CD4-positive, CD25-positive, alpha-beta regulatory T cell (primary cell): ENCODE results near the gene MYH9. TPM values are rescaled to one million over a fixed set of nuclear protein-coding genes. Genes with fewer than 3 reads are reported as not detected.

Experiments
- ATAC-seq, 2 donors: fragments of 150-1000 bp; cut with Tn5 transposase; one replicate each; pipeline ENCODE4 v1.10.0; 2021; ENCODE audit warnings: low read depth in 2 of 2, moderate number of reproducible peaks in 2 of 2, moderate library complexity in 1 of 2
- DNase-seq, 3 donors: peaks; one replicate each; pipeline versions ENCODE4 v3.0.0 to v3.0.0-alpha.2; 2012 to 2022; ENCODE audit warnings: mixed read lengths in 1 of 3
- H3K27ac ChIP-seq: one replicate; pipeline ENCODE4 v1.7.0; 2013; ENCODE audit warnings: mild to moderate bottlenecking, low read length; ENCODE audit not compliant: insufficient read depth, poor library complexity, severe bottlenecking
- H3K27me3 ChIP-seq: one replicate; pipeline ENCODE4 v1.7.0; 2013; ENCODE audit warnings: low read length; ENCODE audit not compliant: control insufficient read depth, insufficient read depth
- H3K36me3 ChIP-seq: one replicate; pipeline ENCODE4 v1.7.0; 2013; ENCODE audit warnings: mild to moderate bottlenecking, low read length, moderate library complexity; ENCODE audit not compliant: control insufficient read depth, insufficient read depth
- H3K4me1 ChIP-seq: 2 replicates; pipeline ENCODE4 v1.7.0; 2013; ENCODE audit warnings: mild to moderate bottlenecking, low read length; ENCODE audit not compliant: insufficient read depth, control insufficient read depth, poor library complexity, severe bottlenecking
- H3K4me3 ChIP-seq: one replicate; pipeline ENCODE4 v1.7.0; 2013; ENCODE audit warnings: low read depth, mild to moderate bottlenecking, low read length, moderate library complexity
- H3K9me3 ChIP-seq, 2 experiments: 1 replicate in 1 of 2; 2 replicates in 1 of 2; pipeline ENCODE4 v1.7.0; 2013; ENCODE audit warnings: low read length in 2 of 2, mild to moderate bottlenecking in 1 of 2, moderate library complexity in 1 of 2; ENCODE audit not compliant: control insufficient read depth in 2 of 2
- H3K27ac Mint-ChIP-seq, 3 donors: one replicate each; pipeline ENCODE4 v1.8.0; 2020 to 2022; ENCODE audit warnings: mild to moderate bottlenecking in 3 of 3, mixed read lengths in 3 of 3, moderate library complexity in 2 of 3
- H3K27me3 Mint-ChIP-seq: one replicate; pipeline ENCODE4 v1.8.0; 2022; ENCODE audit warnings: mild to moderate bottlenecking, mixed read lengths
- H3K36me3 Mint-ChIP-seq: one replicate; pipeline ENCODE4 v1.8.0; 2020; ENCODE audit warnings: mixed read lengths
- H3K4me1 Mint-ChIP-seq, 4 donors: one replicate each; pipeline ENCODE4 v1.8.0; 2020 to 2022; ENCODE audit warnings: mixed read lengths in 4 of 4, mild to moderate bottlenecking in 1 of 4
- H3K4me3 Mint-ChIP-seq, 4 donors: one replicate each; pipeline ENCODE4 v1.8.0; 2020 to 2022; ENCODE audit warnings: mild to moderate bottlenecking in 4 of 4, mixed read lengths in 4 of 4, moderate library complexity in 3 of 4
- H3K9me3 Mint-ChIP-seq, 7 donors: one replicate each; pipeline ENCODE4 v1.8.0; 2020 to 2022; ENCODE audit warnings: mixed read lengths in 7 of 7, mild to moderate bottlenecking in 3 of 7, moderate library complexity in 2 of 7
- polyA plus RNA-seq, 4 donors: library from polyadenylated mRNA; unstranded; fragments of 300-500 nt; fragmentation: Illumina TruSeq; gene quantifications; one replicate each; pipeline ENCODE4 v1.2.3, GENCODE V29; 2021
- total RNA-seq: library from RNA; stranded (reverse); gene quantifications from one replicate; pipeline ENCODE4 v1.2.3, GENCODE V29; 2022

The MYH9 gene
- total and polyA plus RNA-seq, 5 donors from 2014 or later: 80.0 to 1,341 (median 98.1) TPM

- Mint-ChIP-seq H3K36me3 (peaks cover 41% of the 10 kb centered on the region), H3K27me3 (peaks cover 11% of the 10 kb centered on the region), H3K4me3 (peak overlapping the region in 1 of 4 donors; percentile 67), H3K27ac (peak overlapping the region in 2 of 3 donors; percentile 61 to 92), H3K9me3 (peaks cover 0 to 5% (median 0%) of the 10 kb centered on the region in 7 donors), H3K4me1 (peaks cover 0 to 44% (median 20%) of the 10 kb centered on the region in 4 donors)
- H3K4me1 ChIP-seq: peaks cover 23% of the 10 kb centered on the region
- no peaks in the 10 kb centered on the region for H3K9me3 ChIP-seq
- no peak overlapping the region for H3K4me3 ChIP-seq
- DNase-seq (no peak), ATAC-seq (no peak)
- H3K36me3 ChIP-seq: peaks cover 83% of the 10 kb centered on the region
- no peaks in the 10 kb centered on the region for H3K27me3 ChIP-seq
- H3K27ac ChIP-seq: no peak overlapping the region
These were observed 99.0 kb downstream of the MYH9 start for GRCh38 chr22:36288571-36289405.

GRCh38 chr22:36287881-36288515 is 99.8 kb downstream of the MYH9 start:
- Histone ChIP-seq H3K27me3 (no peaks in the 10 kb centered on the region), H3K4me1 (peaks cover 19% of the 10 kb centered on the region), H3K27ac (peak overlapping the region; percentile 14), H3K9me3 (no peaks in the 10 kb centered on the region), H3K36me3 (peaks cover 83% of the 10 kb centered on the region), H3K4me3 (no peak overlapping the region)
- Mint-ChIP-seq H3K36me3 (peaks cover 42% of the 10 kb centered on the region), H3K27ac (peak overlapping the region in 1 of 3 donors; percentile 83), H3K27me3 (peaks cover 11% of the 10 kb centered on the region), H3K9me3 (peaks cover 0 to 5% (median 0%) of the 10 kb centered on the region in 7 donors), H3K4me1 (peaks cover 0 to 44% (median 20%) of the 10 kb centered on the region in 4 donors), H3K4me3 (peak overlapping the region in 1 of 4 donors; percentile 33)
- no peak for ATAC-seq
- no peak for DNase-seq

GRCh38 chr22:36286096-36286957 is 101.4 kb downstream of the MYH9 start:
- DNase-seq (peak; percentile 40 to 68 (median 55)), ATAC-seq (peak; percentile 58 to 70)
- Histone ChIP-seq H3K27me3 (no peaks in the 10 kb centered on the region), H3K36me3 (peaks cover 84% of the 10 kb centered on the region), H3K4me3 (no peak overlapping the region), H3K27ac (peak overlapping the region; percentile 43), H3K9me3 (no peaks in the 10 kb centered on the region), H3K4me1 (peaks cover 13% of the 10 kb centered on the region)
- H3K27ac Mint-ChIP-seq: peak overlapping the region; percentile 38 to 89 (median 46)
- H3K4me1 Mint-ChIP-seq: peaks cover 0 to 34% (median 16%) of the 10 kb centered on the region in 4 donors
- H3K9me3 Mint-ChIP-seq: peaks cover 0 to 5% (median 0%) of the 10 kb centered on the region in 7 donors
- peaks cover 11% of the 10 kb centered on the region for H3K27me3 Mint-ChIP-seq
- H3K4me3 Mint-ChIP-seq: peak overlapping the region in 1 of 4 donors; percentile 76
- H3K36me3 Mint-ChIP-seq: peaks cover 32% of the 10 kb centered on the region

- DNase-seq (no peak), ATAC-seq (no peak)
- Mint-ChIP-seq H3K4me1 (peaks cover 0 to 31% (median 16%) of the 10 kb centered on the region in 4 donors), H3K9me3 (peaks cover 0 to 5% (median 0%) of the 10 kb centered on the region in 7 donors), H3K27me3 (peaks cover 11% of the 10 kb centered on the region), H3K27ac (no peak overlapping the region), H3K4me3 (no peak overlapping the region), H3K36me3 (peaks cover 36% of the 10 kb centered on the region)
- Histone ChIP-seq H3K36me3 (peaks cover 89% of the 10 kb centered on the region), H3K27ac (peak overlapping the region; percentile 14), H3K9me3 (no peaks in the 10 kb centered on the region), H3K27me3 (no peaks in the 10 kb centered on the region), H3K4me3 (no peak overlapping the region), H3K4me1 (peaks cover 13% of the 10 kb centered on the region)
These were observed 102.2 kb downstream of the MYH9 start for GRCh38 chr22:36285545-36285944.

- DNase-seq (no peak), ATAC-seq (no peak)
- H3K36me3 Mint-ChIP-seq: peaks cover 35% of the 10 kb centered on the region
- peaks cover 0 to 4% (median 0%) of the 10 kb centered on the region in 7 donors for H3K9me3 Mint-ChIP-seq
- Histone ChIP-seq H3K4me3 (no peak overlapping the region), H3K9me3 (no peaks in the 10 kb centered on the region), H3K27ac (no peak overlapping the region), H3K36me3 (peaks cover 89% of the 10 kb centered on the region), H3K4me1 (peaks cover 13% of the 10 kb centered on the region), H3K27me3 (no peaks in the 10 kb centered on the region)
- H3K27me3 Mint-ChIP-seq: peaks cover 9% of the 10 kb centered on the region
- peaks cover 0 to 27% (median 15%) of the 10 kb centered on the region in 4 donors for H3K4me1 Mint-ChIP-seq
- H3K27ac Mint-ChIP-seq: no peak overlapping the region
- no peak overlapping the region for H3K4me3 Mint-ChIP-seq
These were observed 102.8 kb downstream of the MYH9 start for GRCh38 chr22:36285017-36285416.

- ATAC-seq (no peak), DNase-seq (no peak)
- H3K4me3 Mint-ChIP-seq: peak overlapping the region in 1 of 4 donors; percentile 31
- Histone ChIP-seq H3K9me3 (no peaks in the 10 kb centered on the region), H3K4me3 (no peak overlapping the region), H3K27ac (no peak overlapping the region), H3K4me1 (peaks cover 4% of the 10 kb centered on the region), H3K27me3 (no peaks in the 10 kb centered on the region), H3K36me3 (peaks cover 81% of the 10 kb centered on the region)
- H3K9me3 Mint-ChIP-seq: peaks cover 0 to 1% (median 0%) of the 10 kb centered on the region in 7 donors
- no peak overlapping the region for H3K27ac Mint-ChIP-seq
- H3K36me3 Mint-ChIP-seq: peaks cover 29% of the 10 kb centered on the region
- H3K27me3 Mint-ChIP-seq: peaks cover 5% of the 10 kb centered on the region
- peaks cover 5 to 19% (median 10%) of the 10 kb centered on the region in 4 donors for H3K4me1 Mint-ChIP-seq
These were observed 103.6 kb downstream of the MYH9 start for GRCh38 chr22:36284171-36284571.

GRCh38 chr22:36282328-36282831 is 105.4 kb downstream of the MYH9 start:
- Mint-ChIP-seq H3K27me3 (peaks cover 5% of the 10 kb centered on the region), H3K9me3 (peaks cover 0 to 1% (median 0%) of the 10 kb centered on the region in 7 donors), H3K27ac (no peak overlapping the region), H3K4me1 (peaks cover 7 to 20% (median 14%) of the 10 kb centered on the region in 4 donors), H3K36me3 (peaks cover 29% of the 10 kb centered on the region), H3K4me3 (peak overlapping the region in 1 of 4 donors; percentile 47)
- Histone ChIP-seq H3K27ac (no peak overlapping the region), H3K27me3 (no peaks in the 10 kb centered on the region), H3K9me3 (no peaks in the 10 kb centered on the region), H3K4me1 (peaks cover 7% of the 10 kb centered on the region), H3K36me3 (peaks cover 64% of the 10 kb centered on the region), H3K4me3 (no peak overlapping the region)
- ATAC-seq (no peak), DNase-seq (no peak)
